Anterior cingulate cortex (tissue), 58 donors: Measurements from ENCODE around the gene ZC3H7B.

Experiments
- DNase-seq, 58 donors: peaks; one replicate each; lab custom pipeline; 2025; lab: John Stamatoyannopoulos, UW

The ZC3H7B gene

GRCh38 chr22:41351011-41351410, 49.7 kb downstream of the ZC3H7B start:
- DNase-seq = no peak

GRCh38 chr22:41352058-41352457, 50.7 kb downstream of the ZC3H7B start:
- DNase-seq = no peak

- no peak for DNase-seq
Observed at GRCh38 chr22:41353862-41354575, 52.7 kb downstream of the ZC3H7B start.

DNA sequence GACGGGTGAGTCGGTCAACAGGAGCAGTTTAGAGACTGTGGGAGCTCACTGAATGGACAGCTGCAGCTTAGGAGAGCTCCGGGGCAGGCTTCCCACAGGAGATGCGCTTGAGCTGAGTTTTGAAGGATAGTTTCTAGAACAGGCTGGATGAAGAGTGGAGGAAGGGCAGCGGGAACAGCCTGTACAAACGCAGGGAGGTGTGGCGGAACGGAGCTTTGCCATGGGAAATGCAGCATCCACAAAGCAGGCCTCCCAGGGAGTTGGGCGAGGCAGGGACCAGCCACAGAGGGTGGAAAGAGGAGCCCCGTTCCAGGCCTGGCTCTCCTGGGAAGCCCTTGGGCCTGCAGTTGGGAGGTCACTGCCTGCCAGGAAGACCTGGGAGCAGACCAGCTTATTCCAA, 53.7 kb downstream of the ZC3H7B start:
- no peak for DNase-seq

- DNase-seq = no peak
Observed at GRCh38 chr22:41355895-41356294, 54.6 kb downstream of the ZC3H7B start.

- no peak for DNase-seq
Observed at GRCh38 chr22:41356430-41357028, 55.2 kb downstream of the ZC3H7B start.

DNA sequence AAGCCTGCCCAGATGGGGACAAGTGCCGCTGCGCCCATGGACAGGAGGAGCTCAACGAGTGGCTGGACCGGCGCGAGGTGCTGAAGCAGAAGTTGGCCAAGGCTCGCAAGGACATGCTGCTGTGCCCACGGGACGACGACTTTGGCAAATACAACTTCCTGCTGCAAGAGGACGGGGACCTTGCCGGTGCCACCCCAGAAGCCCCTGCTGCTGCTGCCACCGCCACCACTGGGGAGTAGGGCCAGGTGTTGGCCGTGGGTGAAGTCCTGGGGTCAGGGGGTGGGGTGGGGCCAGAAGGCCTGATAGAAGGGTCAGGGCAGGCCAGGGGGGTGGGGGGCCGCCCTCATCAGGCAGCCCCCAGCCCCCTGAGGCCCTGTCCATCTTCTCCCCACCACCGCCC, 55.9 kb downstream of the ZC3H7B start:
- DNase-seq = no peak

DNA sequence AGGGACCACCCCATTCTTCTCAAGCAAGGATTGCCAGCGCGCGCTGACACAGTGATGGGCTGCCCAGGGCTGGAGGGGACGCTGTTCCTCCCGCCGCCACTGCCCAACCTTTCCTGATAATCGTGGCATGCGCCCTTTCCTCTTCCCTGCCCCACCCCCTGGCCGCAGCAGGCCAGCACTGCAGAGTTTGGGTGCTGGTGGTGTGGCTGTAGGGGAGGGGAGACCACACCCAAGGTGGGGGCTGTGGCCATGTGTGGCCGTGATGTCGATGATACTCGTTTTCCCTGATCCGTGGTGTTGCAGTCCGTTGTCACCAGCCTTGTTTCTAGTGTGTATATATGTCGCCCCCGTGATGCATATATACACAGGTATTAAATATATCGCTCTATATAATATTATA, 57.6 kb downstream of the ZC3H7B start:
- no peak for DNase-seq

GRCh38 chr22:41359376-41359775, 58.1 kb downstream of the ZC3H7B start:
- DNase-seq = no peak

DNA sequence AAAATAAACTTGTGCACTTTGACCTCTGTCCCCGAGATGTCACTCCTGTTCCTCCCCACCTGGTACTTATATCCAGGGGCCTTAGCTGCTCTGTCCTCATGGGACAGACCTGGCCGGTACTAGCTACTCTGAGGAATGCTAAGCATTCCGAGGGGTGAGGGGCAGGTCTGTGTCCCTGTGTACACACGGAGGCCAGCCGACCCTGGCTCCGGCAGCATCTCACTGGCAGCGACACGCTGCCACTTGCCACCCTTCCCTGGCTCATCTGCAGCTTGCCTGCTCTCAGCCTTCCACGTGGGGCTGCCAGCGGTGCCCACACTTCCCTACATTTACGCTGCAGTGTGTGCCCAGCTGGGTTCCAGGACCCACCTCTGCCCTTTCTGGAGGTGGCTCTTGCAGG, 58.8 kb downstream of the ZC3H7B start:
- no peak for DNase-seq

DNA sequence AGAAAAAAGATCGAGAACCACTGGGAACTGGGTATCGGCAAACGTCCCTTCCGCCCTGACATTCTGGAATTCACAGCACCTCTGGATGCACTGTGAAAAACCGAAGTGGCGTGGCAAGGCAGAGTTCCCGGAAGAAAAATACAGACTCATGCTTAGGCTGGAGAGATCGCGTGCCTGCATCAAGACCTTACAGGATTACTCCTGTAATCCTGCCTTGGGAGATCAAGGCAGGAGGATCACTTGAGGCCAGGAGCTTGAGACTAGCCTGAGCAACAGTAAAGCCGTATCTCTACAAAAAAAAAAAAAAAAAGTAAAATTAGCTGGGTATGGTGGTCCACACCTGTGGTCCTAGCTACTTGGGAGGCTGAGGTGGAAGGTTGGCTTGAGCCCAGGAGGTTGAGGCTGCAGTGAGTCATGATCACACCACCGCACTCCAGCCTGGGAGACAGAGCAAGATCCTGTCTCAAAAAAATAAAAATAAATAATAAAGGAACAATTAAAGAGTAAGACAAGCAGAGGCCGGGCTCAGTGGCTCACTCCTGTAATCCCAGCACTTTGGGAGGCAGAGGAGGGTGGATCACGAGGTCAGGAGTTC, 60.5 kb downstream of the ZC3H7B start:
- DNase-seq = no peak

GRCh38 chr22:41362615-41363014, 61.3 kb downstream of the ZC3H7B start:
- DNase-seq = no peak

- DNase-seq = no peak
Observed at GRCh38 chr22:41364233-41364632, 62.9 kb downstream of the ZC3H7B start.

GRCh38 chr22:41364955-41365354, 63.6 kb downstream of the ZC3H7B start:
- DNase-seq = no peak

DNA sequence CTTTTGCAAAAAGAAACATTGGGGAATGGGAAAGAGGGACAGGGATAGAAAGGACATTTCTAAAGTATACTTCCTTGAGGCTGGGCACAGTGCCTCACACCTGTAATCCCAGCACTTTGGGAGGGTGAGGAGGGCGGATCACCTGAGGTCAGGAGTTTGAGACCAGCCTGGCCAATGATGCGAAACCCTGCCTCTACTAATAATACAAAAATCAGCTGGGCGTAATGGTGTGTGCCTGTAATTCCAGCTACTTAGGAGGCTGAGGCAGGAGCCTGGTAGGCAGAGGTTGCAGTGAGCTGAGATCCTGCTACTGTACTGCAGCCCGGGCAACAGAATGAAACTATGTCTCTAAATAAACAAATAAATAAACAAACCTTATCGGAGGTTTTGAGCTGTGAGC, 64.1 kb downstream of the ZC3H7B start:
- no peak for DNase-seq

DNA sequence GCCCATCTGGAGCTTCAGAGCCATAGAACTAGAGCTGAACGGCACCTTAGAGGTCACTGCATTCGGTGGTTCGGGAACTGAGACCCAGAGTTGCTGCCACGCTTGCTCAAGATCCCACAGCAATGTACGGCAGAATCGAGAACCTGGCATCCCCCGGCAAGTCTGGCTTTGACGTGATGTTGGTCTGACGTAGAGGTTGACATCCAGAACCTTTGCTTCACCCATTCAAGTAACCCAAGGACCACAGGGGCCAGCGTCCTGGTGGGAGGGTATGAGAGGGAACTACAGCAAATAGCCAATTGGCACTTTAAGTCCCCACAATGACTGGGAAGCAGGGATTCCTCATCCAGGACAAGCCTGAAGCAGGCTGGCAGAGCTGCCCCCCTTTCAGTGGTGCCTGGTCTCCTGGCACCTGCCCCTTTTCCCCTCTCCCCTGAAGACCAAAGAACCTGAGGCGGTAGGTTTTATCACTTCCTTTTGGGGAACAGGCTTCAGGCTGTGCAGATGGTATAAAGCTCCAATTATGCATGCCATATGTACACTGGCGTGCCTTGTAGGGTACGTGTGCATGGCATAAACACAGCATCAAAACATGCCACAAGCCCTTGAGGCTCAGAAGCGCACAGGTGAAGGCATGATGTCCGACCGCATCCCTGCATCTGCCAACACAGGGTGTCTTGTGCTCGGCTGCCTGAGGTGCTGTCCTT, 65.2 kb downstream of the ZC3H7B start:
- peak in 7 of 58 donors; percentile 24 to 73 (median 39) for DNase-seq

- DNase-seq = peak; percentile 75 to 99 (median 97)
Observed at GRCh38 chr22:41367039-41367679, 65.8 kb downstream of the ZC3H7B start.

GRCh38 chr22:41367680-41368542, 66.6 kb downstream of the ZC3H7B start:
- DNase-seq = peak in 46 of 58 donors; percentile 20 to 72 (median 56)

GRCh38 chr22:41368543-41369423, 67.5 kb downstream of the ZC3H7B start:
- peak in 25 of 58 donors; percentile 7 to 57 (median 32) for DNase-seq
